ENCODE data around the gene YY1. TPM values are rescaled to one million over a fixed set of nuclear protein-coding genes. Genes with fewer than 3 reads are reported as not detected.
"Not testable (repeated sequence)": the region's sequence is repeated elsewhere in the genome, so short reads cannot be mapped to it uniquely, and the experiment has no call there.

YY1 gene
- total and polyA plus RNA-seq, 7 experiments from 2014 or later = 15.2 to 99.7 (median 72.1) TPM

DNA sequence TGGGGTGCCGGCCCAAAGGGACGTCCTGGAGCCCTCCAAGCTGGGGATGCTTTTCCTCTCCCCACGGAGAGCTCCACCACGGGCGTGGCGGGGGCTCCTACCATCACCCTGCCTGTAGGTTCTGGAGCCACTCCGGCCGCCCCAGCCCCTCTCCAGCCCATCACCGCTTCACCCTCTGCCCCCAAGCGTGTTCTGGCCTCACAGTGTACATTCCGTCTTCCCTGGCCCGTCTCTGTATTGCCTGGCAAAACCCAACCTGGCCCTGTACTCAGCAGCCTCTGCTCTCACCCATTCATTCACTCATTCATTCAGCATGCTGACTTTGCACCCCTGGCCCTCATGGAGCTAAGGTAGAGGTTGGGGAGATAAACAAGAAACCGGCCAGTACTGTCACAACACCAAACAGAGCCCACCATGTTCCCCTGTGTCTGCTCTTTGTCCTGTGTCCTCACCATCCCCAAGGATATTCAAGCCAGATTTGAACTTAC lies 47.0 kb downstream of the YY1 start:
- Histone ChIP-seq H3K4me1 (ENCODE audit: control insufficient read depth in 2 of 2, insufficient read depth in 2 of 2, low read length in 2 of 2) (peaks cover 0 to 6% of the 10 kb centered on the region in 2 donors), H3K4me3 (ENCODE audit: low read length) (peak overlapping the region; percentile 71), H3K36me3 (ENCODE audit: control insufficient read depth in 2 of 3, insufficient read depth in 3 of 3, low read length in 3 of 3) (peaks cover 0 to 8% (median 0%) of the 10 kb centered on the region in 3 experiments), H3K9me3 (ENCODE audit: control insufficient read depth in 2 of 3, low read length in 3 of 3) (no peaks in the 10 kb centered on the region), H3K27me3 (ENCODE audit: control insufficient read depth in 2 of 2, insufficient read depth in 2 of 2, low read length in 2 of 2) (no peaks in the 10 kb centered on the region), H3K27ac (ENCODE audit: low read depth, low read length) (peak overlapping the region; percentile 85)
- Mint-ChIP-seq H3K27ac (peak overlapping the region in 8 of 9 donors; percentile 79 to 92 (median 86)), H3K27me3 (no peaks in the 10 kb centered on the region), H3K9me3 (no peaks in the 10 kb centered on the region), H3K4me3 (peak overlapping the region; percentile 72 to 91 (median 83)), H3K36me3 (peaks cover 0 to 1% (median 0%) of the 10 kb centered on the region in 5 donors), H3K4me1 (peaks cover 0 to 21% (median 5%) of the 10 kb centered on the region in 7 donors)
- no peak for ATAC-seq
- POLR2A ChIA-PET = interaction anchor here (0.7 to 1.4 kb wide), 4 partner anchors 9 to 207 kb away, joined by 3 read pairs; no protein-coding TSS in a partner anchor
- intact Hi-C loops (cut with micrococcal nuclease) = loop anchor here (1.0 to 5.0 kb wide), 12 partner anchors 15 to 602 kb away; partner anchors contain the start of genes CYP46A1 (in 1 of the 2), EVL (in 1 of the 2), SLC25A29 (in 1 of the 2) and WDR25 (in 1 of the 2)
- peak in 1 of 9 donors; percentile 21 for DNase-seq
- CTCF ChIA-PET = interaction anchor here (0.6 to 1.7 kb wide), 5 partner anchors 10 to 423 kb away, joined by 3 to 5 read pairs (median 4); no protein-coding TSS in a partner anchor

DNA sequence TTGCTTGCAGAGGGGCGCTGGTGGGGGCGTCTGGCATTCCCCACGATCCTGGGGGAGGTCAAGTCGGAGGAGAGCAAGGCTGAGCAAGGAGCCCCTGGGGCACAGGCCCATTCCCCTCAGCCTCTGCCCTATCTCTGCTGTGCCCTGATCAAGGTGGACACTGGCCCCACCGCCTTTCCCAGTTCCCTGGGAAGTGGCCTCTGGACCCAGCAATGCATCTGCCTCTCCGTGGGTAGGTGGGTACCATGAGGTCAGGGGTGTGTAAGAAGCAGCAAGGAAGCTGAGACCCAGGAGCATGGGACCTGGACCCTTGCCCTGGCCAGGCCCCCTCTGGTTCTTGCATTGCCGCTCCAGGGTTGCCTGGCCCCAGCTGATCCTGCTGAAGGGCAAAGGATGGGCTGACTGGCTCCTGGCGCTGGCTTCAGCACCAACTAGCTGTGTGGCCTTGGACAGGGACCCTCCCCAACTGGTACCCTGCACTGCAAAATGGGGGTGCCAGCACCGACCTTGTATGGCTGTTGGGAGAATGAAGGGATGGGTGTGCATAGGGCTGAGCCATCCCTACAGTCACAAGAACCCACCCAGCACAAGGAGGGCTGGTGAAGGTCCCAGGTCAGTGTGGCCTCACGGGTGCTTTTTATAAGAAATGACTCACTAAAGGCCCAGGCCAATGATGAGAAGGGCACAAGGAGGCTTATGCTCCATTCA lies 47.7 kb downstream of the YY1 start:
- CTCF ChIA-PET = interaction anchor here (0.6 to 1.7 kb wide), 3 partner anchors 9 to 423 kb away, joined by 3 to 4 read pairs (median 3); no protein-coding TSS in a partner anchor
- H3K9me3 ChIP-seq (ENCODE audit: control insufficient read depth in 2 of 3, low read length in 3 of 3) = no peaks in the 10 kb centered on the region
- H3K4me3 ChIP-seq (ENCODE audit: low read length) = no peak overlapping the region
- peaks cover 0 to 20% (median 5%) of the 10 kb centered on the region in 7 donors for H3K4me1 Mint-ChIP-seq
- POLR2A ChIA-PET = interaction anchor here (1.4 kb wide), 1 partner anchor 9 kb away, joined by 3 read pairs; no protein-coding TSS in a partner anchor
- H3K27ac ChIP-seq (ENCODE audit: low read depth, low read length) = no peak overlapping the region
- DNase-seq (no peak), ATAC-seq (no peak)
- H3K27ac Mint-ChIP-seq = peak overlapping the region in 4 of 9 donors; percentile 18 to 88 (median 80)
- H3K9me3 Mint-ChIP-seq = no peaks in the 10 kb centered on the region
- no peaks in the 10 kb centered on the region for H3K27me3 ChIP-seq (ENCODE audit: control insufficient read depth in 2 of 2, insufficient read depth in 2 of 2, low read length in 2 of 2)
- peak overlapping the region in 6 of 10 donors; percentile 64 to 91 (median 76) for H3K4me3 Mint-ChIP-seq
- no peaks in the 10 kb centered on the region for H3K27me3 Mint-ChIP-seq
- H3K36me3 ChIP-seq (ENCODE audit: control insufficient read depth in 2 of 3, insufficient read depth in 3 of 3, low read length in 3 of 3) = peaks cover 0 to 4% (median 0%) of the 10 kb centered on the region in 3 experiments
- H3K4me1 ChIP-seq (ENCODE audit: control insufficient read depth in 2 of 2, insufficient read depth in 2 of 2, low read length in 2 of 2) = peaks cover 0 to 6% of the 10 kb centered on the region in 2 donors
- peaks cover 0 to 1% (median 0%) of the 10 kb centered on the region in 5 donors for H3K36me3 Mint-ChIP-seq
- intact Hi-C loops (cut with micrococcal nuclease) = loop anchor here in 1 of 2 donors (5.0 kb wide), 1 partner anchor 219 kb away; the partner anchor contains the start of gene EVL

DNA sequence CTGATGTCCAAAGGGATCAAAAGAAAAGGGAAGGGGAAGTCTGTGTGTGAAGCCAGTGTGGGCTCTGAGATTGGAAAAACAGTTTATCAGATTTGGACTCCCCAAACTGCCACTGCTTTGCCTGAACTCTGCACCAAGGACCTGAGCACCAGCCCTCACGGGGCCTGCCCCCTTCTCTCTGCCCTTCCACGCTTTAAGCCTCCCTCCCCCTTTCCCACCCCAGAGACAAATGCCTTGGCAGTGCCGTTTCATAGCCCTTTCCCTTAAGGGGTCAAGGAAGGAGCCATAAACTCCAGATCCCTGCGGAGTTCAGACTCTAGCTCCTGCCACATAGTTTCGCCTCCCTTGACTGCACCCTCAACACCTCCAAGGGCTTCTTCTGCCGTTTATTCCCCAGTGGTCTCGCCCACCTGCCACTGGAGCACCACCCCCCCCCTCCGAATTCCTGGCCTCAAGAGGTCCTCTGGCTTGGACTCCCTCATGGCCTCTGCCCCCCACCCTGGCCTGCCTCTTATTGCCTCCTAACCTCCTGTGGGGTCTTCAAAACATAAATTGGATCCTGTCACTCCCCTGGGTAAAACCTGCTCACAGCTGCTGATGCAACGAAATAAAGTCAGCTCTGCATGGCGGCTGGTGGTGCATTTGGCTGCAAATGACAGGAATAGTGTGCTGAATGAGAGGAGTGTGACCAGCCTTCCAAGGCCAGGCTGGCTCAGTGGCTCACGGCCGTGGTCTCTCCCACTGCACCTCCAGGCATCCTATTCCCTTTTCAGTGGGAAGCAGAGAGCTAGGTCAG lies 48.5 kb downstream of the YY1 start:
- Histone ChIP-seq H3K36me3 (ENCODE audit: control insufficient read depth in 2 of 3, insufficient read depth in 3 of 3, low read length in 3 of 3) (peaks cover 0 to 4% (median 0%) of the 10 kb centered on the region in 3 experiments), H3K9me3 (ENCODE audit: control insufficient read depth in 2 of 3, low read length in 3 of 3) (no peaks in the 10 kb centered on the region), H3K27ac (ENCODE audit: low read depth, low read length) (no peak overlapping the region), H3K4me1 (ENCODE audit: control insufficient read depth in 2 of 2, insufficient read depth in 2 of 2, low read length in 2 of 2) (peaks cover 0 to 6% of the 10 kb centered on the region in 2 donors), H3K4me3 (ENCODE audit: low read length) (no peak overlapping the region), H3K27me3 (ENCODE audit: control insufficient read depth in 2 of 2, insufficient read depth in 2 of 2, low read length in 2 of 2) (no peaks in the 10 kb centered on the region)
- intact Hi-C loops (cut with micrococcal nuclease) = loop anchor here in 1 of 2 donors (5.0 kb wide), 1 partner anchor 220 kb away; the partner anchor contains the start of gene EVL
- H3K4me1 Mint-ChIP-seq = peaks cover 0 to 13% (median 5%) of the 10 kb centered on the region in 7 donors
- H3K27me3 Mint-ChIP-seq = no peaks in the 10 kb centered on the region
- no peaks in the 10 kb centered on the region for H3K9me3 Mint-ChIP-seq
- H3K4me3 Mint-ChIP-seq = peak overlapping the region in 2 of 10 donors; percentile 8 to 75
- H3K36me3 Mint-ChIP-seq = peaks cover 0 to 1% (median 0%) of the 10 kb centered on the region in 5 donors
- CTCF ChIA-PET = interaction anchor here (1.7 kb wide), 1 partner anchor 9 kb away, joined by 4 read pairs; no protein-coding TSS in a partner anchor
- H3K27ac Mint-ChIP-seq = peak overlapping the region in 1 of 9 donors; percentile 79
- POLR2A ChIA-PET = interaction anchor here (0.6 to 1.4 kb wide), 2 partner anchors 8 to 27 kb away, joined by 3 read pairs; no protein-coding TSS in a partner anchor
- ATAC-seq (no peak), DNase-seq (no peak)

DNA sequence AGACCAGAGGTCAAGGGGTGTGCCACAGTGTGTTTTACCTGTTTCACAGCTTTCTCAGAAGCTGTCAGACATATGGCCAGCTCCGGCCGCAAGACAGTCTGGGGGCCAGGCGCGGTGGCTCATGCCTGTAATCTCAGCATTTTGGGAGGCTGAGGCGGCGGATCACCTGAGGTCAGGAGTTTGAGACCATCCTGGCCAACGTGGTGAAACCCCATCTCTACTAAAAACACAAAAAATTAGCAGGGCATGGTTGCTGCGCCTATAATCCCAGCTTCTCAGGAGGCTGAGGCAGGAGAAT lies 49.0 kb downstream of the YY1 start:
- DNase-seq; H3K27me3 ChIP-seq (ENCODE audit: control insufficient read depth in 2 of 2, insufficient read depth in 2 of 2, low read length in 2 of 2); H3K36me3 ChIP-seq (ENCODE audit: control insufficient read depth in 2 of 3, insufficient read depth in 3 of 3, low read length in 3 of 3); H3K9me3 Mint-ChIP-seq; H3K27ac Mint-ChIP-seq; CTCF ChIA-PET; H3K9me3 ChIP-seq (ENCODE audit: control insufficient read depth in 2 of 3, low read length in 3 of 3); H3K4me1 ChIP-seq (ENCODE audit: control insufficient read depth in 2 of 2, insufficient read depth in 2 of 2, low read length in 2 of 2); ATAC-seq; H3K27me3 Mint-ChIP-seq; H3K36me3 Mint-ChIP-seq; H3K4me3 ChIP-seq (ENCODE audit: low read length); H3K27ac ChIP-seq (ENCODE audit: low read depth, low read length): not testable (repeated sequence)
- peaks cover 0 to 11% (median 5%) of the 10 kb centered on the region in 7 donors for H3K4me1 Mint-ChIP-seq
- H3K4me3 Mint-ChIP-seq = peak overlapping the region in 1 of 10 donors; percentile 75
- intact Hi-C loops (cut with micrococcal nuclease) = loop anchor here in 1 of 2 donors (5.0 kb wide), 1 partner anchor 221 kb away; the partner anchor contains the start of gene EVL
- POLR2A ChIA-PET = interaction anchor here (0.6 kb wide), 1 partner anchor 27 kb away, joined by 3 read pairs; no protein-coding TSS in a partner anchor

DNA sequence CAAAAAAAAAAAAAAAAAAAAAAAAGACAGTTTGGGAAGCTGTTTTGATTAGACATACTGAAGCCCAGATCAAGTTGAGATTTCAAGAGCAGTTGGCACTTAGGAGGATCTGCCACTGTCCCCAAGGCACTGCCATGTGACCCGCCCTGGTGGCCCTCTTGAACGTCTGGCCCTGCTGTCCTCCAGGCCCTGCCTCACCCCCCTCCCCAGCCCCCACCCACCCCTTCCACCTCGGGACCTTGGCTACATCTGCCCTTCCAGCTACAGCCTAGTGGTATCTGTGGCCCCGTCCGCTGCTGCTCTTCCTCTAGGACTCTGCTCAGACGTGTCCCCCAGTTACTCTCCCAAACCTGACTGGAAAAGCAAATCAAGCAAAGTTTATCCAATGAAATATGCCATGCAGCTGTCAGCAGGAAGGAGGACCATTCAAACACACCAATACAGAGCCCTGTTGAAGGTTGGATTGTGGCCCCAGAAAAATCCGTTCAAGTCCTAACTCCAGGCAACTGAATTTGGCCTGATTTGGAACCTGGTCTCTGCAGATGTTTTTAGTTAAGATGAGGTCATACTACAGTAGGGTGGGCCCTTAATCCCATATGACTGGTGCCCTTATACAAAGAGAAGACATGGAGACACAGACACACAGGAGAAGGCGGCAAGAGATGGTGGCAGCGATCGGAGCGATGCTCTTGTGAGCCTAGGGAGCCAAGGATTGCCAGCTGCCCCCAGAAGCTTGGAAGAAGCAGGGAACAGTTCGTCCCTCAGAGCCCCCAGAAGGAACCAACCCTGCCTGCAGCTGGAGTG lies 49.6 kb downstream of the YY1 start:
- Mint-ChIP-seq H3K36me3 (no peaks in the 10 kb centered on the region), H3K27ac (no peak overlapping the region), H3K4me3 (no peak overlapping the region), H3K27me3 (no peaks in the 10 kb centered on the region), H3K4me1 (peaks cover 0 to 11% (median 5%) of the 10 kb centered on the region in 7 donors), H3K9me3 (no peaks in the 10 kb centered on the region)
- CTCF ChIA-PET = no interaction called here
- POLR2A ChIA-PET = interaction anchor here (0.6 kb wide), 1 partner anchor 26 kb away, joined by 3 read pairs; no protein-coding TSS in a partner anchor
- Histone ChIP-seq H3K36me3 (ENCODE audit: control insufficient read depth in 2 of 3, insufficient read depth in 3 of 3, low read length in 3 of 3) (peaks cover 0 to 4% (median 0%) of the 10 kb centered on the region in 3 experiments), H3K27ac (ENCODE audit: low read depth, low read length) (no peak overlapping the region), H3K27me3 (ENCODE audit: control insufficient read depth in 2 of 2, insufficient read depth in 2 of 2, low read length in 2 of 2) (no peaks in the 10 kb centered on the region), H3K4me3 (ENCODE audit: low read length) (no peak overlapping the region), H3K9me3 (ENCODE audit: control insufficient read depth in 2 of 3, low read length in 3 of 3) (no peaks in the 10 kb centered on the region), H3K4me1 (ENCODE audit: control insufficient read depth in 2 of 2, insufficient read depth in 2 of 2, low read length in 2 of 2) (peaks cover 0 to 6% of the 10 kb centered on the region in 2 donors)
- ATAC-seq (no peak), DNase-seq (no peak)
- intact Hi-C loops (cut with micrococcal nuclease) = loop anchor here in 1 of 2 donors (5.0 kb wide), 1 partner anchor 221 kb away; the partner anchor contains the start of gene EVL
